Left lung (tissue), 14 donors: ENCODE results near the gene OSTF1. TPM values are rescaled to one million over a fixed set of nuclear protein-coding genes. Genes with fewer than 3 reads are reported as not detected.

Source experiments
- ATAC-seq: fragments of 200-7000 bp; cut with Tn5 transposase; one replicate; pipeline ENCODE4 v1.9.1; 2020; ENCODE audit warnings: moderate library complexity
- DNase-seq, 4 donors: peaks; one replicate each; pipeline ENCODE4 v3.0.0-alpha.2; 2013 to 2020
- H3K27ac ChIP-seq, 2 donors: fragments of 200-600 bp; sonication (generic) in 1 of 2; one replicate each; pipeline versions ENCODE4 v1.5.0 to v1.8.0; 2020 to 2021
- H3K27me3 ChIP-seq, 2 donors: fragments of 200-600 bp; sonication (generic) in 1 of 2; one replicate each; pipeline versions ENCODE4 v1.5.0 to v1.8.0; 2020 to 2021
- H3K36me3 ChIP-seq, 2 donors: fragments of 200-600 bp; sonication (generic) in 1 of 2; one replicate each; pipeline versions ENCODE4 v1.5.0 to v1.8.0; 2020 to 2021
- H3K4me1 ChIP-seq, 2 donors: fragments of 200-600 bp; one replicate each; pipeline ENCODE4 v1.8.0; 2021
- H3K4me3 ChIP-seq, 2 donors: fragments of 200-600 bp; sonication (generic) in 1 of 2; one replicate each; pipeline versions ENCODE4 v1.5.0 to v1.8.0; 2020 to 2021; ENCODE audit warnings: mild to moderate bottlenecking in 1 of 2
- H3K9me3 ChIP-seq, 2 donors: fragments of 200-600 bp; sonication (generic) in 1 of 2; one replicate each; pipeline versions ENCODE4 v1.5.0 to v1.8.0; 2020 to 2021
- CTCF ChIP-seq, 2 donors: fragments of 200-600 bp; sonication (generic) in 1 of 2; IDR thresholded peaks; one replicate each; pipeline versions ENCODE4 v1.5.0 to v1.8.0; 2021; ENCODE audit warnings: antibody characterized with exemption in 2 of 2
- intact Hi-C, 2 donors: fragments of 100-400 bp; cut with DNase I; formaldehyde crosslinking; loops; one replicate each; pipeline versions ENCODE4 v1.11.2 to v1.14.2; 2022
- long read RNA-seq, 12 donors: library from polyadenylated mRNA in 2 of 12; unstranded in 2 of 12; transcript quantifications; one replicate each; pipeline ENCODE4 v2.0.0 and lab custom pipeline, GENCODE V29; 2019 to 2026
- polyA plus RNA-seq, 6 donors: library from polyadenylated mRNA; unstranded; fragments of 120-200 nt; gene quantifications; one replicate each; pipeline ENCODE4 v1.2.1, GENCODE V29; 2013; ENCODE audit not compliant: insufficient read length in 6 of 6
- total RNA-seq, 2 donors: library from RNA; stranded (reverse); fragmentation: NEBNext Ultra II Directional; extraction: Animal tissue kit (Norgen Biotek cat#: 25700); gene quantifications; one replicate each; pipeline ENCODE4 v1.2.1, GENCODE V29; 2021
- donor health status: DM: no; HTN: yes; CAD: no.
- donor health status: DM: no; HTN: no; CAD: no.

The OSTF1 gene, protein sequence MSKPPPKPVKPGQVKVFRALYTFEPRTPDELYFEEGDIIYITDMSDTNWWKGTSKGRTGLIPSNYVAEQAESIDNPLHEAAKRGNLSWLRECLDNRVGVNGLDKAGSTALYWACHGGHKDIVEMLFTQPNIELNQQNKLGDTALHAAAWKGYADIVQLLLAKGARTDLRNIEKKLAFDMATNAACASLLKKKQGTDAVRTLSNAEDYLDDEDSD
- 10 to 100 TPM; 62.4 to 94.7 TPM for total RNA-seq
- 10 to 100 TPM; 54.8 to 75.8 (median 61.0) TPM for polyA plus RNA-seq
- long read RNA-seq, donor 1, transcript OSTF1-201 (10 exons, 1,319 nt): major isoform, 44 of 44 reads
- long read RNA-seq, donor 1, partial matches to known transcripts: 0 of 44 reads
- long read RNA-seq, donor 1, other reads (novel, unspliced or antisense): 0 of 44 reads
- long read RNA-seq, donor 2, transcript OSTF1-201 (10 exons, 1,319 nt): major isoform, 21 of 21 reads
- long read RNA-seq, donor 2, partial matches to known transcripts: 0 of 21 reads
- long read RNA-seq, donor 2, other reads (novel, unspliced or antisense): 0 of 21 reads
- long read RNA-seq, donor 3, transcript OSTF1-201 (10 exons, 1,319 nt): major isoform, 28 of 28 reads
- long read RNA-seq, donor 3, partial matches to known transcripts: 0 of 28 reads
- long read RNA-seq, donor 3, other reads (novel, unspliced or antisense): 0 of 28 reads
- long read RNA-seq, donor 4, transcript OSTF1-201 (10 exons, 1,319 nt): major isoform, 47 of 53 reads
- long read RNA-seq, donor 4, partial matches to known transcripts: 0 of 53 reads
- long read RNA-seq, donor 4, other reads (novel, unspliced or antisense): 6 of 53 reads
- long read RNA-seq, donor 5, transcript OSTF1-201 (10 exons, 1,319 nt): major isoform, 24 of 24 reads
- long read RNA-seq, donor 5, partial matches to known transcripts: 0 of 24 reads
- long read RNA-seq, donor 5, other reads (novel, unspliced or antisense): 0 of 24 reads
- long read RNA-seq, donor 6, transcript OSTF1-201 (10 exons, 1,319 nt): major isoform, 32 of 32 reads
- long read RNA-seq, donor 6, partial matches to known transcripts: 0 of 32 reads
- long read RNA-seq, donor 6, other reads (novel, unspliced or antisense): 0 of 32 reads
- long read RNA-seq, donor 7, transcript OSTF1-201 (10 exons, 1,319 nt): major isoform, 14 of 14 reads
- long read RNA-seq, donor 7, partial matches to known transcripts: 0 of 14 reads
- long read RNA-seq, donor 7, other reads (novel, unspliced or antisense): 0 of 14 reads
- long read RNA-seq, donor 8, transcript OSTF1-201 (10 exons, 1,319 nt): major isoform, 20 of 53 reads
- long read RNA-seq, donor 8, partial matches to known transcripts: 33 of 53 reads
- long read RNA-seq, donor 8, other reads (novel, unspliced or antisense): 0 of 53 reads
- long read RNA-seq, donor 9, partial matches to known transcripts: 0 of 1 reads
- long read RNA-seq, donor 9, other reads (novel, unspliced or antisense): 0 of 1 reads
- long read RNA-seq, donor 10, transcript OSTF1-201 (10 exons, 1,319 nt): major isoform, 35 of 43 reads
- long read RNA-seq, donor 10, partial matches to known transcripts: 2 of 43 reads
- long read RNA-seq, donor 10, other reads (novel, unspliced or antisense): 6 of 43 reads
- long read RNA-seq, donor 11, transcript OSTF1-201 (10 exons, 1,319 nt): major isoform, 12 of 12 reads
- long read RNA-seq, donor 11, partial matches to known transcripts: 0 of 12 reads
- long read RNA-seq, donor 11, other reads (novel, unspliced or antisense): 0 of 12 reads
- long read RNA-seq, donor 12, transcript OSTF1-201 (10 exons, 1,319 nt): major isoform, 9 of 9 reads
- long read RNA-seq, donor 12, partial matches to known transcripts: 0 of 9 reads
- long read RNA-seq, donor 12, other reads (novel, unspliced or antisense): 0 of 9 reads

GRCh38 chr9:75087824-75088645, at the start of gene OSTF1, which contains the start of gene NMRK1:
OSTF1 (plus strand) TSS chr9:75088514; CDS start chr9:75088693, 179 bp downstream.
NMRK1 (minus strand) TSS chr9:75088155; CDS start chr9:75083115, 5,040 bp downstream.
- intact Hi-C loops: loop anchor here in 1 of 2 donors (10.0 kb wide), 1 partner anchor 57 kb away; no protein-coding TSS in a partner anchor

DNA sequence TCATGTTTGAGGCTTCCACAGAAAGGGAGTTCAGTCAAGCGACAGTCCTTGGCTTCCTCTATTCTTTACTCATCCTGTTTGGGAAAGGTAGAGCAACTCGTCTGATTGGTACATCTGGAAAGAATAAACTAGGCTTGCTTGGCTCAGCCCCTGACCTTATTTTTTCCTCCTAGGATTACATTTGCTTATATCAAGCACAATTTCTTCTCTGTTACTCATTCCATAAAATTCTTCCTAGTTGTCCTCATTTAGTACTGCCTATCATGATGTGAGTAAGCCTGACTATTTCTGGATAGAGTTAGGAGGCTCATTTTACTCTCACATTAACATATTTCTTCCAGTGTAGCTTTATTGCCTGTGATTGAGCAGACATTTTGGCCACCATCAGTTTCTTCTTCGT, 49.3 kb upstream of the OSTF1 start:
- DNase-seq: no peak
- no peak for ATAC-seq
- H3K4me1 ChIP-seq: no peaks in the 10 kb centered on the region
- H3K27me3 ChIP-seq: no peaks in the 10 kb centered on the region
- intact Hi-C loops: no loop called here
- no peak overlapping the region for H3K27ac ChIP-seq
- H3K36me3 ChIP-seq: no peaks in the 10 kb centered on the region
- H3K4me3 ChIP-seq: no peak overlapping the region
- no peaks in the 10 kb centered on the region for H3K9me3 ChIP-seq
- no peak for TF ChIP-seq CTCF (IDR thresholded peaks at IDR 0.05)

More at GRCh38 chr9:75087824-75088645, at the start of gene OSTF1, which contains the start of gene NMRK1:
- peaks cover 33 to 74% of the 10 kb centered on the region in 2 donors for H3K4me1 ChIP-seq
- peaks cover 0 to under 1% of the 10 kb centered on the region in 2 donors for H3K36me3 ChIP-seq
- H3K27ac ChIP-seq: peak within 1 kb of the TSS; percentile 94 to 100
- H3K9me3 ChIP-seq: no peaks in the 10 kb centered on the region
- no peaks in the 10 kb centered on the region for H3K27me3 ChIP-seq
- H3K4me3 ChIP-seq: peak within 1 kb of the TSS; percentile 92 to 93
- ATAC-seq: peak; percentile 92
- TF ChIP-seq CTCF (IDR thresholded peaks at IDR 0.05): no peak
- peak; percentile 95 to 99 (median 98) for DNase-seq

DNA sequence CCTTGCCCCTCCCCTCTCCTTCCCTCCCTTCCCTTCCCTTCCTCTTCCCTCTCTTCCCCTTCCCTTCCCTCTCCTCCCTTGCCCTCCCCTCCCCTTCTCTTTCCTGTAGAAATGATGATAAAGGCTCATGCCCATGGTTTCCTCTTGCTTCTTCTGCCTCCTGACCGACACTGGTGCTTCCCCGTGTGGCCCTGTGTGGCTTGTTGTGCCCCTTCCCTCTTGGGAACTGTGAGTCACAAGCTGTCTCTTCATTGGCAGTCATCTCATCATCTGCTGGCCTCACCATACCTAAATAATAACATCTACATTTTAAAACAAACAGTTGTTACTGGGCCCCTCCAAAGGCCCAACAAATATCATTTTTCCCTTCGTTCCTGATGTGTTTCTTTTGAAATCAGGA, 48.5 kb upstream of the OSTF1 start:
- no peaks in the 10 kb centered on the region for H3K36me3 ChIP-seq
- no peak for DNase-seq
- ATAC-seq: no peak
- no peak for TF ChIP-seq CTCF (IDR thresholded peaks at IDR 0.05)
- no peak overlapping the region for H3K27ac ChIP-seq
- no peaks in the 10 kb centered on the region for H3K4me1 ChIP-seq
- intact Hi-C loops: no loop called here
- no peaks in the 10 kb centered on the region for H3K27me3 ChIP-seq
- H3K4me3 ChIP-seq: no peak overlapping the region
- H3K9me3 ChIP-seq: no peaks in the 10 kb centered on the region
